ENCODE data around the gene DGKB. TPM values are rescaled to one million over a fixed set of nuclear protein-coding genes. Genes with fewer than 3 reads are reported as not detected.

Gene DGKB
- total RNA-seq, 1 donor from 2014 or later, result 3.4 TPM

DNA sequence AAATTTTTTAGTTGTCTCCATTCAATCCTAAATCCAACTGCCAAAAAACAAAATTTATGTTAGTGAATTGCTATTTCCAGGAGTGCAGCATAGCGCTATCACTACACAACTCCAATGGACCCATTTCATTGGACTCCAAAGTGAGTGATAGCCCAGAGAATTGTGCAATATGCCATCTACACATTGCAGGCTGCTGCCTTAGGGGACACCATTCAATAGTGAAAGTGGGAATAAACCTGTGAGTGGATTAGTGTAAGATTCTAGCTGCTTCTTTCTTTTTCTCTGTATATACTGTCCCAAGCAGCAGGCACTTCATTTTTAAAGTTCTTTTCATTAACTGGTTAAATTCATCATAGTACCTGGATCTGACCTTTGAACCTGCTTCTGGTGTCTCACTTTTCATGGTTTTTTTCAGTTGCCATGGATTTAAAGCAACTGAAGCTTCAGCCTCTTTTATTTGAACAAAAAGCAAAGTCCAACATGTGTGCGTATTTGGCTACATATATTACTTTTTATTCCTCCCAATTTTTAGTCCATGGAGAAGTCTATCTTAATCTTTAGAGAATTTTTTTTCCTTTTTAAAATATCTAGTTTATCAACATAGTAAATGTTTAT, 97.3 kb downstream of the DGKB start:
- no peak for DNase-seq (ENCODE audit: extremely low spot score, unreplicated experiment)
- no peaks in the 10 kb centered on the region for H3K4me1 Mint-ChIP-seq (ENCODE audit: unreplicated experiment)
- TF ChIP-seq, protein P1, sequence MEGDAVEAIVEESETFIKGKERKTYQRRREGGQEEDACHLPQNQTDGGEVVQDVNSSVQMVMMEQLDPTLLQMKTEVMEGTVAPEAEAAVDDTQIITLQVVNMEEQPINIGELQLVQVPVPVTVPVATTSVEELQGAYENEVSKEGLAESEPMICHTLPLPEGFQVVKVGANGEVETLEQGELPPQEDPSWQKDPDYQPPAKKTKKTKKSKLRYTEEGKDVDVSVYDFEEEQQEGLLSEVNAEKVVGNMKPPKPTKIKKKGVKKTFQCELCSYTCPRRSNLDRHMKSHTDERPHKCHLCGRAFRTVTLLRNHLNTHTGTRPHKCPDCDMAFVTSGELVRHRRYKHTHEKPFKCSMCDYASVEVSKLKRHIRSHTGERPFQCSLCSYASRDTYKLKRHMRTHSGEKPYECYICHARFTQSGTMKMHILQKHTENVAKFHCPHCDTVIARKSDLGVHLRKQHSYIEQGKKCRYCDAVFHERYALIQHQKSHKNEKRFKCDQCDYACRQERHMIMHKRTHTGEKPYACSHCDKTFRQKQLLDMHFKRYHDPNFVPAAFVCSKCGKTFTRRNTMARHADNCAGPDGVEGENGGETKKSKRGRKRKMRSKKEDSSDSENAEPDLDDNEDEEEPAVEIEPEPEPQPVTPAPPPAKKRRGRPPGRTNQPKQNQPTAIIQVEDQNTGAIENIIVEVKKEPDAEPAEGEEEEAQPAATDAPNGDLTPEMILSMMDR (conservative IDR thresholded peaks at IDR 0.05), result no peak
- H3K4me3 Mint-ChIP-seq, result no peak overlapping the region
- H3K27me3 Mint-ChIP-seq, result no peaks in the 10 kb centered on the region
- H3K27ac Mint-ChIP-seq, result no peak overlapping the region
- no peaks in the 10 kb centered on the region for H3K36me3 Mint-ChIP-seq
- H3K9me3 Mint-ChIP-seq, result no peaks in the 10 kb centered on the region

DNA sequence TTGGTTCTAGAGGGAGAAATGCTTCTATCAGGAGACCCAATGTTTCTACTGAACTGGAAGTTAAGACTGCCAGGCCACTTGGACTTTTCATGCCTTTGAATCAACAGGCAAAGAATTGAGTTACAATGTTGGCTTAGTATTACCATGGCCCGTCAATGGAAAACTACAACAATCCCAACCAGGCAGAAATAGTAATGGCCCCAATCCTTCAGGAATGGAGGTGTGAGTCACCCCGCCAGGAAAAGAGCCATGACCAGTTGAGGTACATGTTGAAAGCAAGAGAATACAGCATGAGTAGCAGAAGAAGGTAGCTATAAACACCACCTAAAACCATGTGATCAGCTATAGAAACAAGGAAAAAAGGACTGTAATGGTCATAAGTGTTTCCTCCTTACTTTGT, 101.9 kb downstream of the DGKB start:
- Mint-ChIP-seq H3K9me3 (no peaks in the 10 kb centered on the region), H3K27me3 (no peaks in the 10 kb centered on the region), H3K4me3 (no peak overlapping the region), H3K36me3 (no peaks in the 10 kb centered on the region), H3K4me1 (ENCODE audit: unreplicated experiment) (no peaks in the 10 kb centered on the region), H3K27ac (no peak overlapping the region)
- TF ChIP-seq, protein P1 (conservative IDR thresholded peaks at IDR 0.05), result no peak
- no peak for DNase-seq (ENCODE audit: extremely low spot score, unreplicated experiment)

DNA sequence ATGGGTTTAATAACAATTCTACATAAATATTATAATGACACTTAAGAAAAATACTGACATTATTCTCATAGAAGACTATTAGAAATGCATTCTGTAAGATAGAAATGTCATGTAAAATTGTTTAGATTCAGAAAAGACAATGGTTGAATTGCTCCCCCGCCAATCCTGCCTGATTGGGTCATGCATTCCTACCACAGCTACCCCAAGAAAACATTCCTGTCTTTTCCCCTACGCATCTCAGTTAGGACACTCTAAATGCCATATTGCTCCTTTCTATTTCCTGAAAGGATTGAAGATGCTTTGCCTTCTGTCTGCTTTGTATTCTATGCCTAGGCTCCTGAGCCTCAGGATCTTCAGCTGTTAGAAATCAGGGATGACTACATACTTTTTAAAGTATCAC, 109.4 kb downstream of the DGKB start:
- Mint-ChIP-seq H3K4me1 (ENCODE audit: unreplicated experiment) (no peaks in the 10 kb centered on the region), H3K36me3 (no peaks in the 10 kb centered on the region)

DNA sequence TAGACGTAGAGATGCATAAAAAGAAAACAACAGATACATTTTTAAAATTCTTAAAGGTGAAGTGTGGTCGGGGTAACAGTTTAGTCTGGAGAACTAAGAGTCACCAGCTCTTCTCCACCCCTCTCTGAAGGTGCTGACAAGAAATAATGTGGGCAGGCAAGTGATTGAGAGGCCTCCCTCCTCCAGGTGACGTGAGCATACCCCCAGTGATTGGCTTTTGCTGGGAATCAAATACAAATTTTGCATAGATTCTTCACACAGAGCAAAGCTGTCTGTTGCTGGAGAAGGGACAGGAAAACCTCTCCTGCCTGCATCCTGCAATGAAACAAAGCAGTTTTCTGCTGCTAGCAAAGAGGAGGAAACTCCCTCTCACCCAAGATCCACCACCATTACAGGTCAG, 115.0 kb downstream of the DGKB start:
- TF ChIP-seq, protein P1 (conservative IDR thresholded peaks at IDR 0.05), result no peak
- Mint-ChIP-seq H3K36me3 (no peaks in the 10 kb centered on the region), H3K9me3 (no peaks in the 10 kb centered on the region), H3K4me1 (ENCODE audit: unreplicated experiment) (no peaks in the 10 kb centered on the region), H3K27me3 (no peaks in the 10 kb centered on the region), H3K4me3 (no peak overlapping the region), H3K27ac (no peak overlapping the region)
- DNase-seq (ENCODE audit: extremely low spot score, unreplicated experiment), result no peak

More for the DNA sequence above, 109.4 kb downstream of the DGKB start:
- H3K27ac Mint-ChIP-seq, result no peak overlapping the region
- no peaks in the 10 kb centered on the region for H3K9me3 Mint-ChIP-seq
- no peaks in the 10 kb centered on the region for H3K27me3 Mint-ChIP-seq
- DNase-seq (ENCODE audit: extremely low spot score, unreplicated experiment), result no peak
- TF ChIP-seq, protein P1 (conservative IDR thresholded peaks at IDR 0.05), result no peak
- no peak overlapping the region for H3K4me3 Mint-ChIP-seq

DNA sequence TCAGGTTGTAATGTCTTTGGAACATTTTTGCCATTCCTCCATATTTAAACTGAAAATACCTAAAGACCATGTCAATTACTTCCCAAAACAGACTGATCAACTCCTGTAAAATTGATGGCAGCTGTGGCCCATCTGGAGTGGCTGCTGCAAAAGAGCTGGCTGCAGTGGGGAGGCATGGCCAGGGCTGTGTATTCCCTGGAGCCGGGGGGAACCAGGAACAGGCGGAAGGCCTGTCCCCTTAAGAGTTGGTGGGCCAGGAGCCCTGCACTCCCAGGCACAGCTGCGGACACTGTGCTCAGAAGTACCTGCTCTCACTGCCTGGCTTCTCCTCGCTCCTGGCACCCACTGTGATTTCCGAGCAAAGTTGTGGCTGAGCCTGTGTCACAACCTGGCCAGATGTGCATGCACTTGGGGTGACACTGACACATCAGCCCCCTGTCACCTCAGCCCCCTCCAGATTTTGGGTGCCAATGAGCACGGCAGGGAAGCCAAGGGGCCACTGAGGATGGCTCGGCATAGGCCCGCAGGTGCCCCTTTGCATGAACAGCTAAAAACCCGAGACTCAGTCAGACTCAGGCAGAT, 116.1 kb downstream of the DGKB start:
- Mint-ChIP-seq H3K36me3 (no peaks in the 10 kb centered on the region), H3K27me3 (no peaks in the 10 kb centered on the region), H3K27ac (no peak overlapping the region), H3K4me3 (no peak overlapping the region), H3K4me1 (ENCODE audit: unreplicated experiment) (no peaks in the 10 kb centered on the region), H3K9me3 (no peaks in the 10 kb centered on the region)
- TF ChIP-seq, protein P1 (conservative IDR thresholded peaks at IDR 0.05), result no peak
- DNase-seq (ENCODE audit: extremely low spot score, unreplicated experiment), result no peak

Data from type B pancreatic cell (in vitro differentiated cells).